HG03378 (cell line): Measurements from ENCODE around the gene SAMD9L.

Experiments used
- ATAC-seq: cut with Tn5 transposase; IDR thresholded peaks from one replicate; pipeline ENCODE4 v1.9.1; 2021; ENCODE audit warnings: mild to moderate bottlenecking, moderate library complexity; ENCODE audit not compliant: unreplicated experiment

The SAMD9L gene

DNA sequence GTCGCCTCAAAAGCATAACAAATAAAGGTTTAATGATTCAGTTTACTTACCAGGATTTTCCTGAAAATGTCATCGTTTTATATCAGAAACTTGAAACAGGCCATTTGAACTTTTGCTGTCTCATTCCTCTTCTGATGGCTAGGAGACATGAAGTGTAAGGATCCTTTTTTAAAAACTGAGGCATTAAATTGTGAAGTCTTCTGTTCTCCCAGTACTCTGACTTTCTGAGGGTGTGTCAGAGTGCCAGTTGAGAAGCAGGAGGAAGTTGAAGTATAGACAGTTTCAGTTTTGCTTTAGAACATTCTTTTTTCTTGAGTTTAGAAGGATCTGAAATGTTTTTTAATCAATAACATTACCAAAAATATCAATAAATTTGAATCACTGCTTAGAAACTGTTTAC is at the start of gene SAMD9L:
SAMD9L (minus strand) TSS at position 242 of the 400 bp plus-strand sequence. CDS start 12,414 bp downstream, outside the sequence.
- ATAC-seq = peak; percentile 75

DNA sequence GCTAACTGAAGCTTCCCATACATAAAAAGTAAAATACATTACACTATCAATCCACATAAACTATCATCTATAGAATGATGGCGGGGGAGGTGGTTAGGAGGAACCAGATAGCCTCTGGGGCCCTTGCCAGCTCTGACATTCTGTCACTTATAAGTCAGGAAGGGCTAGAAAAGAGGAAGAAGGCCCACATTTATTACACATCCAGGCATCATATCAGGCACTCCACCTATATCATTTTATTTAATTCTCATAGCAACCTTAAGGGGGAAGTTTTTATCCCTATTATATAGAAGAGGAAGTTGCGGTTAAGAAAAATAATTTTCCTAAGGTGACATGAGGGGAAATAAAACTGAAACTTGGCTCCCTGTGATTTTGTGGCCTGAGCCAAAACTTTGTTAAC is 48.2 kb upstream of the SAMD9L start:
- no peak for ATAC-seq

DNA sequence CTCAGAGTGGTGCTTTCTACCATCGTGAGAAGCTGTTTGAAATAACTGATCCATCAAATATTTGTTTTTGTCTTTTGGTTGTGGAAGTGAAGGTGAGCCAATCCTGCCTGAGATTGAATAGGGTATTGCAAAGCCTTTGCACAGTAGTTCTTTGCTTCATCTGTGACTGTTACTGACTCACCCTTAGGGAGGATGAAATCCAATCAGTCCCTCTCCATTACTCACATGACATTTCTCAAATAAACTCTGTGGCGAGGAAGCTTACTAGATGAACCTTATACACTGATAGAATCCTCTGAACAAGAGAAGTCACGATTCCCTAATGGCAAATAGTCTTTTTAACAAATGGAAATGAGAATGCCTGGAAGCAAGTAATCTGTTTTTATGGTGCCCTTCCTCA is 46.2 kb upstream of the SAMD9L start:
- ATAC-seq = no peak

- ATAC-seq = no peak
Observed at GRCh38 chr7:93188870-93189634, 40.9 kb upstream of the SAMD9L start.

GRCh38 chr7:93185303-93186027 is 37.3 kb upstream of the SAMD9L start:
- no peak for ATAC-seq

- no peak for ATAC-seq
Observed at GRCh38 chr7:93179173-93179572, 31.0 kb upstream of the SAMD9L start.

DNA sequence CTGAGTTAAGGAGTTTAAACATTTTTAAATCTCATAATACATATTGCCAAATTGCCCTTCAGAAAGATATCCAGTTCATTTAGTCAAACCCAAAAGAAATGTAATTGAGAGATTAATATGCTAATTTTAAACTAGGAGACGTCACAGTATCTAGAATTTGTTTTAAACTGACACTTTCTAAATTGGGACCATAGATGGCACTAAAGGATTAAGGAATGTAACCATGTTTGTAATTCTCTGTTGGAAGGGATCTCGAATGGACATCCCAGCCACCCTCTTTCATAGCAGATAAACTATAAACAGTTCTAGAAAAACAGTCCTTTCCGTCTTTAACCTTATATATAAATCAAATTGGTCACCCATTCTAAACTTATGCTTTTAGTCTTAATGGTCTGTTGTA is 30.0 kb upstream of the SAMD9L start:
- ATAC-seq = no peak

DNA sequence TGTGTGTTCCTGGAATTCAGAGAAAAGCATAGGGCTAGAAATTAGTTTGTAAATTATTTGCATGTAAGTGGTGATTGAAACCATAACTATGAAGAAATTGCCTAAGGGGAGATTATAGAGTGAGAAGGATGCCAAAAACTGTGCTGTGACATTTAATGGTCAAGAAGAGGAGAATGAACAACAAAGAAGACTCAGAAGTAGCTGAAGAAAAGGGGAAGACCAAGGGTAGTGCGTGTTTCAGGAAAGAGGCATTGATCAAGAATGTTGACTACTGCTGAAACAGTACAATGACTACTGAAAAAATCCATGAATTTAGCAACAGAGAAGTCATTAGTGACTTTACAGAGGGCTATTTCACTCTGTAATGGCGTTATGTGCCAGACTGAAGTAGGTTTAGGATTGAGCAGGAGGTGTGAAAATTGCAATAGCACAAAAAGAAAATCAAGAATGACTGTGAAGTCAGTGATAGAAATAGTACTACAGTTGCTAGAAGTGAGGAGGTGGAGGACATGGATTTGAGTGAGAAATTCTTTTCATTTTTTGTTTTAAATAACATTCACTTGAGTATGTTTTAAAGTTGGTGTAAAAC is 28.9 kb upstream of the SAMD9L start:
- ATAC-seq = no peak

- no peak for ATAC-seq
Observed at GRCh38 chr7:93175219-93175618, 27.0 kb upstream of the SAMD9L start.

GRCh38 chr7:93172683-93173082 is 24.5 kb upstream of the SAMD9L start:
- no peak for ATAC-seq

DNA sequence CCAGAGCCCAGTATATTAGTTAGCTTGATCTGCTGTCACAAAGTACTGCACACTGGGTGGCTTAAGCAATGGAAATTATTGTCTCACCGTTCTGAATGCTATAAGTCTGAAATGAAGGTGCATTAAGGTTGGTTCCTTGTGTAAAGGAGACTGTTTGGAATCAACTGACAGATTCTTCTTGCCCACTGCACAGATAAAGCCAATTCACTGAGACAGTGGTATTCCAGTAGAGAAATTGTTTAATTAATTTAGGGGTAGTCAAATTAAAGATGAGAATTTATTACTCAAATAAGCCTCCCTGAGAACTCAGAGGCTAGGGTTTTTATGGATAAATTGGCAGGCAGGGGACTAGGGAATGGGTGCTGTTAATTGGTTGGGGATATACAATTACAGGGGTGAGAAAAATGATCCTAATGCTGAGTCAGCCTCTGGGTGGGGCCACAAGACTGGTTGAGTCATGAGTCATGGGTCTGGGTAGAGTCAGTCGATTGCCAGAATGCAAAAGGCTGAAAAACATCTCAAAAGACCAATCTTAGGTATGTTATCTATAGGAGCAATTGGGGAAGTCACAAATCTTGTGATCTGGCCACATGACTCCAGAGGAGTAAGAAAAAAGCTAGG is 23.5 kb upstream of the SAMD9L start:
- no peak for ATAC-seq

DNA sequence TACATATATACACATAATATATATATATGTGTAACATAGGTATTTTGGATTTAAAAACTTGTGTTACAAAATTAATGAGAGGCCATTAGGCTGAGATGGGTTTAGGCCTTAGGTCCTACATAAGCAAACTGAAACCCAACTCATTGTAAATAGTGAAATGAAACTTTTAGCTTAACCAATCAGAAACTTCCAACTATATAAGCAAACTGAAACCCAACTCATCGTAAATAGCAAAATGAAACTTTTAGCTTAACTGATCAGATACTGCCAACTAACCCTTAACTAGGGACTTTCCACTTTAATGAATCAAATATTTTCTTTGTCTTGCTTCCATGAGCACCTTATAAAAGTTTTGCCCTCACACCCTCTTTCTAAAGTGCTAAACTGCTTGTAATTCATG is 17.3 kb upstream of the SAMD9L start:
- peak; percentile 100 for ATAC-seq

- ATAC-seq = no peak
Observed at GRCh38 chr7:93164766-93165165, 16.6 kb upstream of the SAMD9L start.

- ATAC-seq = no peak
Observed at GRCh38 chr7:93161181-93161762, 13.1 kb upstream of the SAMD9L start.

DNA sequence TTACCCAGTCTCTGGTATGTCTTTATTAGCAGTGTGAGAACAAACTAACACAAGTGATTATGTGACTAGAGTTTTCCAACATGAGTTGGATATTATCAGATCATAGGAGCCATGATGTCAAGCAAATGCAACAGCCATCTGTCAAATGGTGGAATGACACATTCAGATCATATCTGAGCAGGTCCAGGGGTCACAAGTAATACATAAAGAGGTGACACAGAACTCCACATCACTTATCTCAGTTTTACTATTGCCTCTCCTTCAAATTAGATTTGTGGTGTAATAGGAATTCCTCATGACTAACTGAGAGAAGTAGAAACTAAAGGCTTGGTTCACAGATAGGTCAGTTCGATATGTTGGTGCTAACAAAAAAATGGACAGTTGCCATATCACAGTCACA is 12.2 kb upstream of the SAMD9L start:
- no peak for ATAC-seq

DNA sequence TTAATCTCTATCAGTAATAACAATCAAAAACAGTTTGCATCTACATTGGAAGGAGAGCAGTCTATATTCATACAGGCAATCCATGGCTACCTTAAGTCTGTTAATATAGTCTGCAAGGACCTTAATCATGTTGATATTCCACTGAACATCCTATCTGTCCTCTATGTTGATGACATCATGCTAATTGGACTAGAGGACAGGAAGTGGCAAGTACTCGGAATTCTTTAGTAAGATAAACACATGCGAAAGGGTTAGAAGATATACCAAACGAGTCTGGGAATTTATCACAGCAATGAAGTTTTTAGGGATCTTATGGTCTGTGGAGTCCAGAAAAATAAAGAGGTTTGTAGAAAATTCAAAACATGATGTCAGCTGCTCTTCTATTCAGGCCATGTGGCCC is 11.3 kb upstream of the SAMD9L start:
- no peak for ATAC-seq

DNA sequence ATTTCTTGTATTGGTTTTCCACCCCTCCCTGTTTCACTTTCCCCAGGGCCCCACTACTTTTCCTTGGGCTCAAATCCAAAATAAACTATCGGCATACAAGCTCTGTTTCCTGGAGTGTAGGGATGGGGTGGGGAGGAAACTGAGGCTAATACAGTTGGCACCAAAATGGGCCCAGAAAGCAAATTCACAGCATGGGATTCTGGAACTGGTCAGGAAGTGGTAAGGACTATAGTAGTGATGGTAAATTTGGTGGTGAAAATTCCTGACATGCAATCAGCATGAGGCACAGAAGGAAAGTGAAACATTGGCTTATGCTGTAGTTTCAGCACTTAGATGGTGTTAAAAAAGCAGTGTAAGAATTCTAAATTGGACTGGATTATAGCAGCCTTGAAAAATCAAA is 8.7 kb upstream of the SAMD9L start:
- no peak for ATAC-seq

DNA sequence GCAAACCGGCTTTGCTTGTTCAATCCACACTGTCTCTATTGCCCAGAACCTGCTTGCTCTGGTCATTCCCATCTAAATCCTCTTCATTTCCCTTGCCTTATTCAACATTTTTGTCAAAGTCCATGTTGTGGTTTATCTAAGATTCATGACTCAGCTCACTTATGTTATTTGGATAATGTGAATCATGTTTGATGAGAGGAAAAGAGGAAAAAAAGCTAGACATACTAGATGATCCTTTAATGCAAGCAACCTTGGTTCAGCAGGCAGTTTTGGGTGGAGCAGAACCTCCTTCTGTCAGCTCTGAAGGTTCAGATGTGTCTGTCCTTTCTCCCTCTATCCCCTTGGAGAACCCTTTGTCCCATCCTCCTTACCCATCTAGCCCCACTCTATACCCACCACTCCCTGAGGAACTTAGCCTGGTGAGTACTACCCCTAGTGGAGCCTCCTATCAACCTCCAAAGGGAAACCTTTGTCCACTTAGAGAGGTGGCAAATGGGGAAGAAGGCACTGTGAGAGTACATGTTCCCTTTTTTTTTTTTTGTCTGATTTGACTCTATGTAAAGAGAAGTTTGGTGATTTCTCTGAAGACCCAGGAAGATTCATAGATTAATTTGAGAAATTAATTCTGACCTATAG is 2.1 kb upstream of the SAMD9L start:
- no peak for ATAC-seq

GRCh38 chr7:93148727-93149126 is 542 bp upstream of the SAMD9L start:
- ATAC-seq = no peak

DNA sequence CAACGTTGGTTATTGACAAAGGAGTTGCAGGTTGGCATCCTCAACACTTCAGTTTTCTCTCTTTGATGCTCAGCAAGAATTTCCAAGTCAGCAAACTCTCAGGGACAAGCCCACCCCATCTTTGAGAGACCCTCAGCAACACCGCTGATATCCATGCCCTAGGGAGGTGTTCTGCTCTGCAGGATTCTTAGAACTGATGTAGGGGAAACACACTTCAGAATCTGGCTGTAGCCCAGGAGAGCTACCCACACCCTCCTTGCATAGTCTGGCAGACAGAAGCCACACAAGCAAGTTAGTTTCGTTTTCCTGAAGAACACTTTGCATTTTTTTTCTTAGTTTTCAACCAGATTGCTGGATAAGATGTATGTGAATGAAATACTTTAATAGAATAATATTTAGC is 822 bp downstream of the SAMD9L start:
- peak; percentile 81 for ATAC-seq
